ENCODE data around the gene C10orf62.

C10orf62 gene

GRCh38 chr10:97589479-97589878 is at the start of gene C10orf62:
C10orf62 (plus strand) TSS chr10:97589721; CDS start chr10:97589898, 177 bp downstream.
- Histone ChIP-seq H3K27ac (no peak within 1 kb of the TSS), H3K4me3 (no peak within 1 kb of the TSS)
- DNase-seq (ENCODE audit: low spot score), result no peak
- TF ChIP-seq CTCF (IDR thresholded peaks at IDR 0.05), result no peak

GRCh38 chr10:97540669-97541500 is 48.6 kb upstream of the C10orf62 start:
- DNase-seq (ENCODE audit: low spot score), result no peak
- TF ChIP-seq CTCF (IDR thresholded peaks at IDR 0.05), result no peak
- Histone ChIP-seq H3K27ac (peak overlapping the region; percentile 55 to 94), H3K4me3 (no peak overlapping the region)

- peak; percentile 91 for DNase-seq (ENCODE audit: low spot score)
- Histone ChIP-seq H3K4me3 (peak overlapping the region; percentile 36), H3K27ac (peak overlapping the region; percentile 91 to 94)
- TF ChIP-seq CTCF (IDR thresholded peaks at IDR 0.05), result no peak
These were observed 47.1 kb upstream of the C10orf62 start for GRCh38 chr10:97542169-97543024.

GRCh38 chr10:97543025-97543546 is 46.4 kb upstream of the C10orf62 start:
- peak overlapping the region; percentile 32 for H3K4me3 ChIP-seq
- H3K27ac ChIP-seq, result peak overlapping the region; percentile 91 to 94
- DNase-seq (ENCODE audit: low spot score), result peak; percentile 91
- TF ChIP-seq CTCF (IDR thresholded peaks at IDR 0.05), result no peak

GRCh38 chr10:97546456-97547270 is 42.9 kb upstream of the C10orf62 start:
- H3K4me3 ChIP-seq, result no peak overlapping the region
- no peak for DNase-seq (ENCODE audit: low spot score)
- TF ChIP-seq CTCF (IDR thresholded peaks at IDR 0.05), result no peak
- no peak overlapping the region for H3K27ac ChIP-seq

GRCh38 chr10:97547271-97547600 is 42.3 kb upstream of the C10orf62 start:
- TF ChIP-seq CTCF (IDR thresholded peaks at IDR 0.05), result no peak
- no peak overlapping the region for H3K4me3 ChIP-seq
- DNase-seq (ENCODE audit: low spot score), result no peak
- no peak overlapping the region for H3K27ac ChIP-seq

Measured in coronary artery (tissue), 2 donors.